Stimulated activated CD8-positive, alpha-beta memory T cell treated with anti-CD3 and anti-CD28 coated beads, Interleukin-7, amount 100 ng/mL, for 1 hour (primary cell): Measurements from ENCODE around the gene NPAS4.
A peak's percentile ranks its signal among the peaks of the same experiment; 100 is the strongest.
"Not testable (repeated sequence)": the region's sequence is repeated elsewhere in the genome, so short reads cannot be mapped to it uniquely, and the experiment has no call there.

Source experiments
- DNase-seq, 2 donors: peaks; one replicate each; pipeline ENCODE4 v3.0.0-alpha.2; 2020; ENCODE audit warnings: low read depth in 2 of 2

Gene NPAS4

DNA sequence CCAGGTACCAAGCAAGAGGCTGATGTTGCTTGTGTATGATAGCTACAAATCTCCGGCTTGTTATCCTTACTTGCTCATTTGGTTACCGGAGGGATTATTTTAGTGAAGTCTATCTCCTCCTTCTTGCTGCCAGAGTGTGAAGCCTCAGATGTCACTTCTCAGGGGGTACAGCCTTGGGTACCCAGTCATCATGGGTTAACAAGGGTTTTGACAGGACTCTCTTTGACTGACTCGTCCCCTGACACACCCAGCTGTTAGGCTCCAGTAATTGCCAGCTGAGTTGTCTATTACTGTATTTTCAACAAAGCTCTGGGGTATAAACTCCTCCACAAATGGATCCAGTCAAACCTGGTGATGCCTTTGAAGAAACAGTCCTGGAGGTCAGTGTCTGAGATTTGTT lies 34.0 kb downstream of the NPAS4 start:
- no peak for DNase-seq

DNA sequence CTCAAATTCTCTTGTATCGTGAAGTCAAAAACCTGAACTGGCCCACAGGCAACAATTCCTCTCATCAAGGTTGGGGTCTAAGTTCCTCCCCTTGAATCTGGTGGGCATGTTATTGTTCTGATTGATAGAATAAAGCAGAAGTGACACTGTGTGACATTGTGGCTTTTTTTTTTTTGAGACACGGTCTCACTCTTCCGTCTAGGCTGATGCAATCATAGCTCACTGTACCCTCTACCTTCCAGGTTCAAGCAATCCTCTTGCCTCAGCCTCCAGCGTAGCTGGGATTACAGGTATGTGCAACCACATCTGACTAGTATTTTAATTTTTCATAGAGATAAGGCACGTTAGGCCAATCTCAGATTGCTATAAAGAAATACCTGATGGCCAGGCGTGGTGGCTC lies 37.0 kb downstream of the NPAS4 start:
- DNase-seq: no peak

DNA sequence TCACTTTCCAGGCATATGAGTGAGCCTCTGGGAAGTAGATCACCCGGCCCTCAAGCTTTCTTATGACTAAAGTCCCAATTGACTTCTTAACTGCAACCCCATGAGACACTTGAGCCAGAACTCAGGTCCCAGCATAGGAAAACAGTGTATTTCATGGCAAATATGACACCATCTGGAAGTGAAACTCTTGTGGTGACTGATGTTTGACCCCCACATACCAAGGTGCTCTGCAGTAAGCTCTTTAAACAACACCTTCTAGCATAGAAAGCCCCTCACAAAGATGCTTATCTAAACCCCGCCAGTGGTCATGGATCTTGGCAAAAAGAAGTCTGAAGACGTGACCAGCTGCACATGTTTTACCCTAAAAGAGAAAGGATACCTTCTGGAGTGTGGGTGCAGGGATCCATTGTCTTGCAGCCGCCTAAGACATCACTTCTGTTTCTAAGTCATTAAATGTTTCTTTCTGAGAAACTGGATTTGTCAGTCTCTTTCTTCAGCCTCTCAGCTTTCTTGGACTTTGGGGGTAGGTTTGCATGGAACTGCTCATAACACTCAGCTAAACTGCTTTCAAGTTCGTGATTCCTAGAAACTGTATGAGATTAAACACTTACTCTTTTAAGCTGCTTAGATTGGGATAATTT lies 38.4 kb downstream of the NPAS4 start:
- no peak for DNase-seq

DNA sequence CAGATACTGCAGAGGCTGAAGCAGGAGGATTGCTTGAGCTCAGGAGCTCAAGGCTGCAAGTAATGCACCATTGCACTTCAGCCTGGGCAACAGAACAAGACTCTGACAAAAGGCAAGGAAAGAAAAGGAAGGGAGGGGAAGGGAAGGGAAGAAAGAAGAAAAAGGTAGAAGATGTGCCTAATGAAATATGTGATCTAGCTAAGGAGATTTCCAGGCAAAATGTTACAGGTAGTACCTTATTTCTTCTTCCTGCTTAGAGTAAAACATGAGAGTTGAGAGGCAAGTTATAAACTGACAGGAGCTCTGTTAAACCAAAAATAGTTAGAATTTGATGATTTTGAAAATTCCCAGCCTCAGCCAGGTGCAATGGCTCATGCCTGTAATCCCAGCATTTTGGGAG lies 41.2 kb downstream of the NPAS4 start:
- DNase-seq: no peak

DNA sequence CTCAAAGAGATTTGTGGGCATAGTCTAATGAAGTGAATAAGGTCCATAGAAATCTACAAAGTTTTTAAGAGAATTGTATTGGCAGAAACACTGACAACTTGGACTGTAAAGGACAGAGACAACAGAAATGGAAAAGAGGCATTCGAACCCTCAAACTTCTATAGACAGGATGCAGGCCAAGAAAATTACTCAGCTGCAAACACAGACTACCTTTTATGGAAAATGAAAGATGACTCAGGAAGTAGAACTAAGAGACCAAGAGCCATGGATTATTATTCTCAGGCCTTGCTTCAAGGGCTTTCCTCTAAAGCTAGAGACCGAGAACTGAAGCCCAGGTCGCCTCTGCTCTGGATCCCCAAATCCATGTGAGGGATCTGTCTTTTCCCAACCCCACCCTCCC lies 42.1 kb downstream of the NPAS4 start:
- DNase-seq: no peak

DNA sequence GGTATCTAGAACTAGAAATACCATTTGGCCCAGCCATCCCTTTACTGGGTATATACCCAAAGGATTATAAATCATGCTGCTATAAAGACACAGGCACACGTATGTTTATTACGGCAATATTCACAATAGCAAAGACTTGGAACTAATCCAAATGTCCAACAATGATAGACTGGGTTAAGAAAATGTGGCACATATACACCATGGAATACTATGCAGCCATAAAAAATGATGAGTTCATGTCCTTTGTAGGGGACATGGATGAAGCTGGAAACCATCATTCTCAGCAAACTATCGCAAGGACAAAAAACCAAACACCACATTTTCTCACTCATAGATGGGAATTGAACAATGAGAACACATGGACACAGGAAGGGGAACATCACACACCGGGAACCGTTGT lies 43.3 kb downstream of the NPAS4 start:
- DNase-seq: not testable (repeated sequence)

DNA sequence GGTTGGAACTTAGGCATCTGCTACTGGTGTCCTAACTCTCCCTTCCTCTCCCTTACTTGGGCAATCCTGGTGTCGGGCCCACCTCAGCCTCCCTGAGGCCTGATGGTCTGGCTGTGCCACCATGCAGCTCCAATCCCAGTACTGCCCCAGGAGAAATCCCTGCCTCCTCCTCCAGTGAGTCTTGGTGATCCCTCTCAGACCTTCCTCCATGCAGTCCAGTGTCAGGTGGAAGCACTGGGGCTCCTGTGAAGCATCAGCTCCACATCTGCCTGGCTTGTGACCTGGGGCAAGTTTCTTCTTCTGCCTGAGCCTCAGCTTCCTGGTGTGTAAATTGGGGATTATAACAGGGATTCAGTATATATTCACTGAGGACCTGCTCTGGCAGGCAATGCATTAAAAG lies 44.1 kb downstream of the NPAS4 start:
- no peak for DNase-seq

DNA sequence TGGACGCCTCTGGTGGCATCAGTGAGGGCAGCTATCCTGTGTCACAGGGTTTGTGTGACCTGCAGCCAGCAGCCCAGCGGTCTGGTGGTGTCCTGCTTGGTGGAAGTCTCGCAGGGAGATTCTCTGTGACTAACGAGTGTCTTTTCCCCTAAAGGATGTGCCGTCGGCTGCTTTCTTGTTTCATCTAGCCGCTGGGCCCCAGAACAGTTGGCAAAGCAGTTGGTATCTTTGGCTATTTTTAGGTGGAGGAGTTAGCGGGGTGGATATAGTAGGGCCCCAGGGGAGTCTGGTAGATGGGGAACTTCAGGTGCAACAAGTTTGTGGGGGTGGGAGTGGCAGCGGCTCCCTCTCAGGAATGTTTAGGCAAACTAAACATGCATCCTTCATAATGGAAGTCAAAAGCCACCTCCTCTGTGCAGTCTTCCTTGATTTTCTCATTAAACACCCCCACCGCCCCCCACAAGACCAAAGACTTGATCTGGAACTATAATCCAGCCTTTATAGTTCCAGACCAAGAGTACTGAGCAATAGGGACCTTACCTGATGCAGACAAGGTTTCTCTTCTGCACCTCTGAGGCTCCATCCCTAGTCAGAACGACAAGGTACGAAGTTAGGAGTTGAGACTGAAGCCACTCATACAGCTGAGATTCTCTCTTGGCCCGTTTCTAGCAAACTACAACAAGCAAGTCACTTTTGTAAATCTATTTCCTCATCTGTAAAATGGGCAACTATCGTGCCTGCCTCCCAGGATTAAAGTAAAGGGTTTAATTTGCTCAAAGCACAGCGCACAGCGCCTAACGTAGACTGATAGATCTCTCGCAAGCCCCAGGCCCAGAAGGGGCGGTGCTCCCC lies 44.8 kb downstream of the NPAS4 start:
- no peak for DNase-seq

DNA sequence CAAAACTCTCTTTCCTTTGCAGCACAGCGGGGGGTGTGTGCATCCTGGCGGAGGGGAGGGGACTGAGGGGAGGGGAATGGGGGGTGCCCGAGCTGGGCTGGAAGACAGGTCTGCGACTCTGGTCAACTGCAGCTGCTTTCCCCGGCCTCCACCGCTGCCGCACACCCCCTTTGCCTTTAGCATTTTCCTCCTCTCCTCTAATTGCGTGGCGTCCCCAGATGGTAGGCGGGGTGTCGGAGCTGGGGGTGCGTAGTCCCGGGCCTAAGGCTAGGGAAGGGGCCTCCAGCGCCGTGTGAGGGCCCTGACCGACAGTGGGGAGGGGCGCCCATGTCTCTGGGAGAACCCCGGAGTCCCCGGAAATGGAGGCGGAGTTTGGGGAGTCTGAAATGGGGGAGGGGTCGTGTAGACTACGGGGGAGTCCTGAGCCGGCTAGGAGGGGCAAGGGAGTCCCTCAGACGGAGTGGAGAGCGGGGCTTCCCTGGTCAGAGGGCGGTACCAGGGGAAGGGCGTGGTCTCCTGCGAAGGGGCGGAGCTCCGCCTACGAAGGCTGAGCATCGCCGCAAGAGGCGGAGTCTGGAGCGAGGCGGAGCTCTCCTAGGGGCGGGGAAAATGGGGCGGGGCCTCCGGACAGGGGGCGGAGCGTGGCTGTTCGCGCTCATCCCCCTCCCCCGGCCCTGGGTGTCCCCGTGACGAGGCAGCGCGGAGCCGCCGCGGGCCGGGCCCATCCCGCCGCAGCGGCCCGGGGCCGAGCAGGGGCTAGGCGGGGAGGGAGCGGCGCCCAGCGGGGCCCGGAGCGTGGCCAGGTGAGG lies 45.6 kb downstream of the NPAS4 start, which contains the start of gene PELI3:
TSS of gene PELI3 (plus strand) at position 681 of the 809 bp plus-strand sequence. CDS start 1,224 bp downstream, outside the sequence.
- DNase-seq: peak; percentile 91 to 95

DNA sequence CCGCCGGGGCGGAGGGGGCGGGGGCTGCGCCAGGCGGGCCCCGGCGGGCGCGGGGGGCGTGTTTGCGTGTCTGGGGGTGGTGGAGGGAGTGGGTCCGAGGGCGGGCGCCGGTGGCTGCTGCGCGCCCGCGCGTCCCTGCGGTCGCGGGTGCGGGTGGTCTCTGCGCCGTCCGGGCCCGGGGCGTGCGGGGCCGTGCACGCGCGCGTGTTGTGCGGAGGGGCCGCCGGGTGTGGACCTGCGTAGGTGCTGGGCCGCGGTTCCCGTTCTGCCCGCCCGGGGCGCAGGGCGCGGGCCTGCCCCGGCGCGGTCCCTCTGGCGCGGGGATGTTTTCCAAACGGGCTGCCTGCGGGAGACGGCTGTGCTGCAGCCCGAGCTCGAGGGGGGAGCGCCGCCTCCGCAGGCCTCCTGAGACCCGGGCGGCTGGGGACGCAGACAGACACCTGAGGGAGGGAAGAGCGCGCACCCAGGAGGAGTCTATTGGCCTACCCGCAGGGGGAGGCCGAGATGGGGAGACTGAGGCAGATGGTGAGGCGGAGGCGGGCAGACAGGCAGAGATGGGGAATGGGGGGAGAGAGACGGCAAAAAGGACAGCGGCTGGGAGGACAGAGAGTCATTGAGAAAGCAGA lies 46.3 kb downstream of the NPAS4 start:
- DNase-seq: no peak

DNA sequence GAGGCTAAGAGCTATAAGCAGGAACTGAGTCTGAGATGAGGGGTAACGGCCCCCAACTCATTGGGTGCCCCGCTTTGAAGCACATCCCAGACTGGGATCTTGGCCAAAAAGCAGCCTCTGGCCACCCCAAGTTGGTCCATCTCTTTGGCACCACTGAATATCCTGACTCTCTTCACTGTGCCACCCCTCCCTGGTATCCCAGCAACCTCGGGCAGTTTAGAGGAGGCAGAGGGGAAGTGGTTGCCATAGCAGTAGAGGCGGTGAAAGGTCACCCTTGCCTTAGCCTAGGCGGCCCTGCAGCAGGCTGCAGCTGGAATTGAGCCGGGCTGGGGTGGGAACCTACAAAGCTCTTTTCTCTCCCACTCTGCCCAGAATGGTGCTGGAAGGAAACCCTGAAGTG lies 46.9 kb downstream of the NPAS4 start:
- no peak for DNase-seq

DNA sequence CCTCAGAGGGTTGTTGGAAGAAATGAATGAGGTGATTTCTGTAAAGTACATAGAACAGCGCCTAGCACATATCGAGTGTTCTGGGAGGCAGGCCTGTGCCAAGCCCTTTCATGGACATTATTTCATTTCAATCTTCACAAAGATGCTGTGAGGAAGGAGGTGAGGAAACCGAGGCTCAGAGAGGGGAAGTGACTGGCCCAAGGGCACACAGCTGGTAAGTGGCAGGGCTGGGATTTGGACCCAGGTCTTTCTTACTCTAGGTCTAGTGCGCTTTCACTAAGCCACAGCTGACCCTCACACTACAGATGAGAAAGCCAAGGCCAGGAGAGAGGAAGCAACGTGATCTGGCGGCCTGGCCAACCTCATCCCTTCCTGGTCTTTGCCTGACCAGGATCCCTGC lies 47.9 kb downstream of the NPAS4 start:
- DNase-seq: no peak

DNA sequence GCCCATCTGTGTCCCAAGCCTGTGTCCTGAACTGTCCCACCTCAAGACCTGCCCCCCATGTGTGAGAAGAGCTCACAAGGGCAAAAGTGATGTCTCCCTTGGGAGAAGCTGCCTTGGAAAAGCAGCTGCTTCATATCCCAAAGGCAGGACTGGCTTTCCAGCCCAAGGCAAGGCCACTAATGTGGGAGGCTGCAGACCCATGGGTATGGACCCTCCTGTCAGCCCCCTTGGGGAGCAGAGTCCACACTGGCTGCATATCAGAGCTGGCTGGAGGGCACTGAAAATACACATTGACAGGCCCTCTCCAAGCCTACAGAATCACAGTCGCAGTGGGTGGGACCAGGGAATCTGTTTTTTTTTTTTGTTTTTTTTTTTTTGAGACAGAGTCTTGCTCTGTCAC lies 48.6 kb downstream of the NPAS4 start:
- DNase-seq: no peak

DNA sequence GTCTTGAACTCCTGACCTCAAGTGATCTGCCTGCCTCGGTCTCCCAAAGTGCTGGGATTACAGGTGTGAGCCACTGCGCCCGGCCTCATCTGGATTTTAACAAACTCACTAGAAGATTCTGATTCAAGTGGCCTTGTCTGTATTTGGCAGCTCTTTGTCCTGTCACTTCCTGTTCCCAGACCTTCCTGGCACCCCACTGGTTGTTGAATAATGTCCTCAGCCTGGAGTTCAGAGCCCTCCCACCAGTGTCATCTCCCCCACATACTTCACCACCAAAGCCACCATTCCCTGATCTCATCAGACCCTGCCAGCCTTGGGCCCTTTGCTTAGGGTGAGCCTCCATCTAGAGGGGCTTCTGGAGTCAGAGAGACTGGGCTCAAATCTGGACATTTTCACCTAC lies 49.2 kb downstream of the NPAS4 start:
- DNase-seq: no peak

DNA sequence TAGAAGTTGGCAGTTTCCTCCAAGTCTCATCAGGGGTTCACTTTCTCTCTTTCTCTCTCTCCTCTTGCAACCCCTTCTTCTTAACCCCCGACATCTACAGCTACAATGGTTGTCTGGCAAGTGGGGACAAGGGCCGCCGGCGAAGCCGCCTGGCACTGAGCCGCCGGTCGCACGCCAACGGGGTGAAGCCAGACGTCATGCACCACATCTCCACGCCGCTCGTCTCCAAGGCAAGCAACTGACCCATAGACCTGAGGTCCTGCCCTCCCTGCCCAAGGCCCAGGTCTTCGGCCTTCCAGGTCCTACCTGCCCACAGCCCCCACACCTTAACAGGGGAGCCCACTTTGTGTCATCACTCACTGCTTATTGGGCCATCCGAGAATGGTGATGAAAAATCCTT lies 50.3 kb downstream of the NPAS4 start:
- DNase-seq: no peak

DNA sequence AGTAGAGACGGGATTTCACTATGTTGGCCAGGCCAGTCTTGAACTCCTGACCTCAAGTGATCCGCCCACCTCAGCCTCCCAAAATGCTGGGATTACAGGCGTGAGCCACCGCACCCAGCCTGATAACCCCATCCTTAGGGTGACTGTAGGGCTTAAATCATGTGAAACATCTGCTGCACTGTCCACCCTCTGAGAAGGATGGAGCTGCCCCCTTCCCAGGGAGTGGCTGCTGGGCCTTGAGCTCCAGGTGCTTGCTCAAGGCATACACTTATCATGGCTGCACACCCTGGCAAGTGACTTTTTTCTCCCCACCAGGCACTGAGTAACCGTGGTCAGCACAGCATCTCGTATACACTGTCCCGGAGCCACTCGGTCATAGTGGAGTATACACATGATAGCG lies 51.2 kb downstream of the NPAS4 start:
- no peak for DNase-seq

DNA sequence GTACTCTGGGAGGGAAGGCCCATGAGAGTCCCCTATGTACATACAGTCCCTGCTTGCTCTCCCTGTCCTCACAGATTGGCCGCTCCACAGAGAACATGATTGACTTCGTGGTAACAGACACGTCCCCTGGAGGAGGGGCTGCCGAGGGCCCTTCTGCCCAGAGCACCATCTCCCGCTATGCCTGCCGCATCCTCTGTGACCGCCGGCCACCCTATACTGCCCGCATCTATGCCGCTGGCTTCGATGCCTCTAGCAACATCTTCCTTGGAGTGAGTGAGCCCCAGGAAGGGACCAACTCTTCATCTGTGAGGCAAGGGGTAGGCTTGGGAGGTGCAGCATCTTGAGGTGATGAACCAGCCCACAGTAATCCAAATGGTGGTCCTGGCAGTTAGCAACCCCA lies 52.3 kb downstream of the NPAS4 start:
- DNase-seq: no peak

DNA sequence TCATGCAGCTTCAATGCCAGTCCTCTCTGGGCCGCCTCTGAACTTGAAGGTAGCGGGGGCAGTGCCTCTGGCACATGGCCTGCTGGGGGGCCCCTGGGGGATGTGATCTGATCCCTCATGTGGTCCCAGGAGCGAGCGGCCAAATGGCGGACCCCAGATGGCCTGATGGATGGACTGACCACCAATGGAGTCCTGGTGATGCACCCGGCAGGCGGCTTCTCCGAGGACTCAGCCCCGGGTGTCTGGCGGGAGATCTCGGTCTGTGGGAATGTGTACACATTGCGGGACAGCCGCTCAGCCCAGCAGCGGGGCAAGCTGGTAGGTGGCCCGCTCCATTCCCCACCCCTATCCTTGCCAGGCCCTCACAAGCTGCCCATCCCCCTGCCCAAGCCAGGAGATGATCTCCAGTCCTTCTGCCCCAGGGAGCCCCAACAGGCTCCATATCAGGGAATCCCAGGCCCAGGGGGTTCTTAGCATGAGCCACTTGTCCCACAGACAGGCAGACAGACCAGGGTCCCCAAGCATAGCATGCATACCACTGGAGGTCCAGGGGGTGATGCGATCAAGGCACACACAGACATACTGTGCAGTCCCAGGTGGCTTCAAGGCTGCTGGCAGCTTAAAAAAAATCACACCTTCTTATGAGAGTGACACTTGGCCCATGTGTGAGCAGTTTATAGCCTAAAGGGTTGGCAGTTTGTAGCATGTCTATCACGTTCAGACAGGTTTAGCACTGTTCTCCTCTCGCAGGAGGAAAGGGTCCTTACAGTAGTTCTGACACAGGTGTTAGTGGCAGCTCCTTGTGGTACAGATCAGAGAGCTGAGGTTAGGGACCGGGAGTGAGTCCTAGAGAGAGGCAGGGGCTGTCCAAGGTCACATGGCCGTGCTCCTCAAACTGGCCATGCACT lies 53.0 kb downstream of the NPAS4 start:
- DNase-seq: no peak

DNA sequence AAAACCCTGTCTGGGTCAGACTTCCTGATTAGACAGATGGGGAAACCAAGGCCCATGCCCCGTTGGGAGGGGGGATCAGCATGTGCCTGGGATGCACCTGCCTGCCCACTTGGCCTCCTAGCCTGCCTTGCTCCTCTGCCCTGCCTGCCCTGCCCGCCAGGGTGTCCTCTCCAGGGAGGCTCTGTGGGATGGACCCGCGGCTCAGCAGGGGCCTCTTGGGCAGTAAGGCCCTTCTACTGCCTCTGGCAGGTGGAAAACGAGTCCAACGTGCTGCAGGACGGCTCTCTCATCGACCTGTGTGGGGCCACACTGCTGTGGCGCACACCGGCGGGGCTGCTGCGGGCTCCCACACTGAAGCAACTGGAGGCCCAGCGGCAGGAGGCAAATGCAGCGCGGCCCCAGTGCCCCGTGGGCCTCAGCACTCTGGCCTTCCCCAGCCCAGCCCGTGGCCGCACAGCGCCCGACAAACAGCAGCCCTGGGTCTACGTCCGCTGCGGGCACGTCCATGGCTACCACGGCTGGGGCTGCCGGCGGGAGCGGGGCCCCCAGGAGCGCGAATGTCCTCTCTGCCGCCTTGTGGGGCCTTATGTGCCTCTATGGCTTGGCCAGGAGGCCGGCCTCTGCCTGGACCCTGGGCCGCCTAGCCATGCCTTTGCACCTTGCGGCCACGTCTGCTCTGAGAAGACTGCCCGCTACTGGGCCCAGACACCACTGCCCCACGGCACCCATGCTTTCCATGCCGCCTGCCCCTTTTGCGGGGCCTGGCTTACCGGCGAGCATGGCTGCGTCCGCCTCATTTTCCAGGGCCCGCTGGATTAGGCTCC lies 54.7 kb downstream of the NPAS4 start:
- DNase-seq: no peak
